Tibial artery (tissue), 4 donors: Measurements from ENCODE around the gene MOK.

ENCODE experiments used
- DNase-seq, 2 donors: peaks; one replicate each; pipeline ENCODE4 v3.0.0-alpha.2; 2019
- H3K27ac ChIP-seq, 2 donors: fragments of 200-600 bp; sonication (generic) in 1 of 2; 1 replicate in 1 of 2; 2 replicates in 1 of 2; pipeline ENCODE4 v1.5.1; 2018 to 2019; ENCODE audit warnings: mild to moderate bottlenecking in 1 of 2
- H3K27me3 ChIP-seq, 2 donors: fragments of 200-600 bp; sonication (generic) in 1 of 2; one replicate each; pipeline versions ENCODE4 v1.5.1 to v1.6.0; 2016 to 2019
- H3K36me3 ChIP-seq, 3 donors: fragments of 200-600 bp; sonication (generic) in 2 of 3; one replicate each; pipeline ENCODE4 v1.5.1; 2016 to 2019; ENCODE audit warnings: mild to moderate bottlenecking in 2 of 3
- H3K4me1 ChIP-seq, 4 donors: fragments of 200-600 bp; sonication (generic) in 2 of 4; 1 replicate in 3 of 4; 2 replicates in 1 of 4; pipeline ENCODE4 v1.5.1; 2016 to 2019
- H3K4me3 ChIP-seq, 2 donors: fragments of 200-600 bp; sonication (generic) in 1 of 2; 1 replicate in 1 of 2; 2 replicates in 1 of 2; pipeline ENCODE4 v1.5.1; 2018 to 2019; ENCODE audit warnings: mild to moderate bottlenecking in 2 of 2
- H3K9me3 ChIP-seq, 3 donors: fragments of 200-600 bp; sonication (generic) in 1 of 3; one replicate each; pipeline ENCODE4 v1.5.1; 2016 to 2019
- CTCF ChIP-seq, 2 experiments: fragments of 200-600 bp in 1 of 2; fragments of 450-650 bp in 1 of 2; IDR thresholded peaks; one replicate each; pipeline ENCODE4 v1.5.1; 2017 to 2019; ENCODE audit warnings: antibody characterized with exemption in 2 of 2, mild to moderate bottlenecking in 1 of 2, moderate library complexity in 1 of 2
- intact Hi-C: fragments of 100-400 bp; cut with DNase I; formaldehyde crosslinking; loops from one replicate; pipeline ENCODE4 v1.15.0; 2023; ENCODE audit warnings: low total_unique reads

Gene MOK

GRCh38 chr14:102255401-102256190, 49.4 kb downstream of the MOK start:
- TF ChIP-seq CTCF (IDR thresholded peaks at IDR 0.05), result no peak
- Histone ChIP-seq H3K4me1 (no peaks in the 10 kb centered on the region), H3K4me3 (no peak overlapping the region), H3K9me3 (no peaks in the 10 kb centered on the region), H3K27ac (no peak overlapping the region), H3K36me3 (peaks cover 0 to 9% (median 0%) of the 10 kb centered on the region in 3 donors), H3K27me3 (no peaks in the 10 kb centered on the region)
- no peak for DNase-seq
- intact Hi-C loops, result no loop called here

- H3K27ac ChIP-seq, result no peak overlapping the region
- H3K4me3 ChIP-seq, result no peak overlapping the region
- no peaks in the 10 kb centered on the region for H3K27me3 ChIP-seq
- peaks cover 0 to 23% (median 0%) of the 10 kb centered on the region in 3 donors for H3K36me3 ChIP-seq
- TF ChIP-seq CTCF (IDR thresholded peaks at IDR 0.05), result no peak
- DNase-seq, result no peak
- no peaks in the 10 kb centered on the region for H3K9me3 ChIP-seq
- H3K4me1 ChIP-seq, result no peaks in the 10 kb centered on the region
- intact Hi-C loops, result no loop called here
These were observed 51.8 kb downstream of the MOK start for GRCh38 chr14:102252834-102253801.

- intact Hi-C loops, result no loop called here
- no peaks in the 10 kb centered on the region for H3K4me1 ChIP-seq
- H3K36me3 ChIP-seq, result peaks cover 0 to 23% (median 0%) of the 10 kb centered on the region in 3 donors
- no peaks in the 10 kb centered on the region for H3K9me3 ChIP-seq
- no peak overlapping the region for H3K4me3 ChIP-seq
- DNase-seq, result no peak
- H3K27ac ChIP-seq, result no peak overlapping the region
- no peak for TF ChIP-seq CTCF (IDR thresholded peaks at IDR 0.05)
- no peaks in the 10 kb centered on the region for H3K27me3 ChIP-seq
These were observed 53.8 kb downstream of the MOK start for GRCh38 chr14:102251161-102251560.

- intact Hi-C loops, result no loop called here
- H3K27ac ChIP-seq, result no peak overlapping the region
These were observed 54.3 kb downstream of the MOK start for GRCh38 chr14:102250636-102251035.

GRCh38 chr14:102249981-102250380, 55.0 kb downstream of the MOK start:
- Histone ChIP-seq H3K36me3 (peaks cover 0 to 23% (median 0%) of the 10 kb centered on the region in 3 donors), H3K4me3 (no peak overlapping the region), H3K9me3 (no peaks in the 10 kb centered on the region), H3K4me1 (no peaks in the 10 kb centered on the region), H3K27me3 (no peaks in the 10 kb centered on the region), H3K27ac (no peak overlapping the region)
- intact Hi-C loops, result no loop called here
- TF ChIP-seq CTCF (IDR thresholded peaks at IDR 0.05), result no peak
- no peak for DNase-seq

More at GRCh38 chr14:102250636-102251035, 54.3 kb downstream of the MOK start:
- TF ChIP-seq CTCF (IDR thresholded peaks at IDR 0.05), result no peak
- Histone ChIP-seq H3K4me3 (no peak overlapping the region), H3K4me1 (no peaks in the 10 kb centered on the region), H3K27me3 (no peaks in the 10 kb centered on the region), H3K36me3 (peaks cover 0 to 23% (median 0%) of the 10 kb centered on the region in 3 donors), H3K9me3 (no peaks in the 10 kb centered on the region)
- DNase-seq, result no peak
